Measurements from ENCODE around the gene MECP2. TPM values are rescaled to one million over a fixed set of nuclear protein-coding genes. Genes with fewer than 3 reads are reported as not detected.

Gene MECP2
- total RNA-seq, 1 donor from 2014 or later, result 60.0 TPM

DNA sequence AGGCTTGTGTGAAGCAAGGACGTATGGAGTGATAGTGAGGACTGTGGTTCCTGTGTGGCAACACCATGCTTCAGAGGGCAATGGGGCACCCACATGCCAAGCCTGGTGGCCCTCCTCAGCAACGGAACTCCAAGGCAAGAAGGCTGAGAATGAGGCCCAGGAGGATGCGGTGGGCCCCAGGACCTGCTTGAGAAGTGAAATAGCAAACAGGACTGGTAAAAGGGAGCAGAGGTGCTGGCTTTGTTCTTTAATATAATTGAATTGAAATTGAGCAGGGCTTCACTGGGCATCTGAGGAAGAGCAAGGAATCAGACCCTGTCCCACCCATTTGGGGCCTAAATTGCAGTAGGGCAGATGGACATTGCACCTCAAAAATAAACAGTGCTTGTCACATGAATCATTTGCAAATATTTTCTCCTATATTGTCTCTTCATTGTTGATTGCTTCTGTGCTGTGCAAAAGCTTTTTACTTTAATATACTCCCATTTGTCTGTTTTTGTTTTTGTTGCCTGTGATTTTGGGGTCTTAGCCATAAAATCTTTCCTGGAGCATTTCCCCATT, 122.7 kb downstream of the MECP2 start:
- peaks cover 1% of the 10 kb centered on the region for H3K4me1 Mint-ChIP-seq (ENCODE audit: low read depth, unreplicated experiment)
- peak overlapping the region; percentile 55 for H3K27ac Mint-ChIP-seq (ENCODE audit: unreplicated experiment)
- TF ChIP-seq, protein P1, sequence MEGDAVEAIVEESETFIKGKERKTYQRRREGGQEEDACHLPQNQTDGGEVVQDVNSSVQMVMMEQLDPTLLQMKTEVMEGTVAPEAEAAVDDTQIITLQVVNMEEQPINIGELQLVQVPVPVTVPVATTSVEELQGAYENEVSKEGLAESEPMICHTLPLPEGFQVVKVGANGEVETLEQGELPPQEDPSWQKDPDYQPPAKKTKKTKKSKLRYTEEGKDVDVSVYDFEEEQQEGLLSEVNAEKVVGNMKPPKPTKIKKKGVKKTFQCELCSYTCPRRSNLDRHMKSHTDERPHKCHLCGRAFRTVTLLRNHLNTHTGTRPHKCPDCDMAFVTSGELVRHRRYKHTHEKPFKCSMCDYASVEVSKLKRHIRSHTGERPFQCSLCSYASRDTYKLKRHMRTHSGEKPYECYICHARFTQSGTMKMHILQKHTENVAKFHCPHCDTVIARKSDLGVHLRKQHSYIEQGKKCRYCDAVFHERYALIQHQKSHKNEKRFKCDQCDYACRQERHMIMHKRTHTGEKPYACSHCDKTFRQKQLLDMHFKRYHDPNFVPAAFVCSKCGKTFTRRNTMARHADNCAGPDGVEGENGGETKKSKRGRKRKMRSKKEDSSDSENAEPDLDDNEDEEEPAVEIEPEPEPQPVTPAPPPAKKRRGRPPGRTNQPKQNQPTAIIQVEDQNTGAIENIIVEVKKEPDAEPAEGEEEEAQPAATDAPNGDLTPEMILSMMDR (IDR thresholded peaks at IDR 0.05; ENCODE audit: partially characterized antibody, unreplicated experiment), result no peak
- H3K4me3 Mint-ChIP-seq (ENCODE audit: unreplicated experiment), result no peak overlapping the region
- H3K36me3 Mint-ChIP-seq (ENCODE audit: unreplicated experiment), result no peaks in the 10 kb centered on the region
- peaks cover 7% of the 10 kb centered on the region for H3K9me3 Mint-ChIP-seq (ENCODE audit: unreplicated experiment)
- H3K27me3 Mint-ChIP-seq (ENCODE audit: unreplicated experiment), result peaks cover 7% of the 10 kb centered on the region
- no peak for DNase-seq

DNA sequence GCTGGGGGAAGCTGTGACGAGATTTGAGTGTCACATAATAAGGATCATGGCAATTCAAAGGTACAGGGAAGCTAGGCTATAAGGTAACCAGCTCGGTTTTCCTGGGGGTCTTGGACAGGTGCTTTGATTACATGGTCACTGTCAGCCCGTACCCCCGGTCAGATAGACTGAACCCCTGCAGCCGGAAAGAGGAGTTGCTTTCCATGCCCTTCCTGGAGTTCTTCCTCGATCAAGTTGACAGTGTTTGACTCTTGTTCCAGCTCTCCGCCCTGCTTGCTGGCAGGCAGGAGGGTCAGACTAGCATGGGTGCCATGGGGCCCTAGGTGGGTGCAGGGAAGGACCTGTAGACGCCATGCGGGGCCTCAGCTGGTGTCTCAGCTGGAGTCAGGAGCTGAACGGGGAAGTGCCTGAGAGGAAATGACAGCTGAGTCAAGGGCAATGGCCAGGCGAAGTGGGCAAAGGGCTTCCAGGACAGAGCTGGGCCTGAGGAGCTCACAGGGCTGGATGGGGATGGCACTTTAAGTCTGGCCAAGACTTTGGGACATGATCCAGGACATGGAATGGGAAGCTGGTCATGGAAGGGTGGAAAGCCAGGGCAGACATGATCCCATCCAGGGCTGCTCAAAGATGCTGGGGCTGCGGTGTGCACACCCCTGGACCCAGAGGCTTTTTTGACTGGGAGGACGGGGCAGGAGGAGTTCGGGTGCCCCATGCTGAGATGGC, 123.4 kb downstream of the MECP2 start:
- peak overlapping the region; percentile 99 for H3K27ac Mint-ChIP-seq (ENCODE audit: unreplicated experiment)
- peak overlapping the region; percentile 52 for H3K4me3 Mint-ChIP-seq (ENCODE audit: unreplicated experiment)
- peaks cover 1% of the 10 kb centered on the region for H3K4me1 Mint-ChIP-seq (ENCODE audit: low read depth, unreplicated experiment)
- no peak for DNase-seq
- peaks cover 7% of the 10 kb centered on the region for H3K27me3 Mint-ChIP-seq (ENCODE audit: unreplicated experiment)
- H3K9me3 Mint-ChIP-seq (ENCODE audit: unreplicated experiment), result peaks cover 7% of the 10 kb centered on the region
- no peaks in the 10 kb centered on the region for H3K36me3 Mint-ChIP-seq (ENCODE audit: unreplicated experiment)
- TF ChIP-seq, protein P1 (IDR thresholded peaks at IDR 0.05; ENCODE audit: partially characterized antibody, unreplicated experiment), result no peak

DNA sequence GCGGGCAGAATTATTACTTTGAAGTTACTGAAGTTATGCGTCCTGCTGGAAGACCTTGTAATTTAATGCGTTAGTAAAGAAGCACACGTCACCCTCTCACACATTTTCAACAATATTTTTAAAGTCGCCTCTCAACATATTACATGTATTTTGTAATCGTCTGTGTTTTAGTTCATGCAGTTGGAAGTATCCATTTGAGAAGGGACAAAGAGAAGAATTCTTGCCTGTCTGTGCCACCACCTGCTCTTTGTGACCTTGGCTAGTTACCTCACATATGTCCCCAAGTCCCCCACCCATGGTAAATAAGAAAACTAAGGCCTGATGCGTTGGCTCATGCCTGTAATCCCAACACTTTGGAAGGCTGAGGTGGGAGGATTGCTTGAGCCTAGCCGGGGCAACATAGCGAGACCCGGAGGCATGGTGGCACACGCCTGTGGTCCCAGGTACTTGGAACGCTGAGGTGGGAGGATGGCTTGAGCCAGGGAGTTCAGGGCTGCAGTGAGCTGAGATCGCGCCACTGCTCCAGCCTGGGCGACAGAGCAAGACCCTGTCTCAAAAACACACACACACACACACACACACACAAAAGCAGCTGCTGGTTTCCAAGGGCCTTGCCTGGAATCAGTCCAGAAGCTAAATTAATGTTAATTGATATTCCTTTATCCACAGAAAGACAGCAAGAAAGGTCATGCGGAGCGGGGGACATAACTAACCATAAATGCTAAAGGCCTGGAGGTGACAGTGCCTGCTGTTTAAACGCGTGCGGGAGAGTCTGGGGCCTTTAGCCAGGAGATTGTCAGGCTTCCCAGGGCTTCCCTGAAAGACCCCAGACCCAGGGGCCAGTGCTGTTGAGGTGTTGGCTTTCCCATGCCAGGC, 124.2 kb downstream of the MECP2 start:
- Mint-ChIP-seq H3K36me3 (ENCODE audit: unreplicated experiment) (no peaks in the 10 kb centered on the region), H3K27me3 (ENCODE audit: unreplicated experiment) (peaks cover 7% of the 10 kb centered on the region), H3K27ac (ENCODE audit: unreplicated experiment) (peak overlapping the region; percentile 99), H3K9me3 (ENCODE audit: unreplicated experiment) (peaks cover 7% of the 10 kb centered on the region), H3K4me3 (ENCODE audit: unreplicated experiment) (peak overlapping the region; percentile 88), H3K4me1 (ENCODE audit: low read depth, unreplicated experiment) (peaks cover 1% of the 10 kb centered on the region)
- TF ChIP-seq, protein P1 (IDR thresholded peaks at IDR 0.05; ENCODE audit: partially characterized antibody, unreplicated experiment), result no peak
- DNase-seq, result no peak

DNA sequence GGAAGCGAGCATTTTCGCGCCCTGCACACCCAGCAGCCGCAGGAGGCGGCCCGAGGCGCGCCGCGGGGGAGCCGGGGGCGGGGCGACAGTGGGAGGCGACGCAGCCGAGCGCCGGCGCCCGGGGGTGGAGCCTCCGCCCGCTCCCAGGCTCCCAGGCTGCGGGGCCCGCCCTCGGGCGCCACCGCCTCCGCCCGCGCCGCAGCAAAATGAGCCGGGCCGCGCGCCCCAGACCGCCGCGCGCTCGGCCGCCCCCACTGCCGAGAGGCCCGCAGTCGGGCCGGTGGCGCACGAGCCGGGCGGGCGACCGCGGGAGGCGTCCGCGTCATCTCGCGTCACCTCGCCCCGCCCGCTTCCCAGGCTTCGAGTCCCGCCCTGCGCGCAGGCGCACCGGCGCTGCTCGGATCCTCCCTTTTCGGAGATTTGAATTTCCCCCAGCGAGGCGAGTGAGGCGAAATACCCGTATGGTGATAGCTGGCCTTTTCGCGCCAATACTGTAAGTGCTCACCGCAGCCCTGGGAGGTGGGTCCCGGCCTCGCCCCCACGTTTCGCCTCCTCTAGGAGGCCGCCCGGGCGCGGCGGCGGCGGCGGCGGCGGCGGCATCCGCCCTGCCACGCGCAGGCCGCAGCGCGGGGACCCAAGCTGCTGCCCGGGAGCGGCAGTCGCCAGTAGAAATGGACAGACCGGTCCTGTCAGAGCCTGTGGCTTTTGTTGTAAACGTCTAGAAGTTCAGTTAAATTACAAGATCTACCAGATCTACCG, 125.0 kb downstream of the MECP2 start, which contains the start of gene TMEM187:
Gene TMEM187, plus strand, starts transcription at position 387 of the 759 bp plus-strand sequence. CDS start 9,309 bp downstream, outside the sequence.
- Mint-ChIP-seq H3K4me3 (ENCODE audit: unreplicated experiment) (peak within 1 kb of the TSS; percentile 100), H3K27me3 (ENCODE audit: unreplicated experiment) (peaks cover 7% of the 10 kb centered on the region), H3K9me3 (ENCODE audit: unreplicated experiment) (peaks cover 7% of the 10 kb centered on the region), H3K27ac (ENCODE audit: unreplicated experiment) (peak within 1 kb of the TSS; percentile 100), H3K4me1 (ENCODE audit: low read depth, unreplicated experiment) (peaks cover 7% of the 10 kb centered on the region), H3K36me3 (ENCODE audit: unreplicated experiment) (no peaks in the 10 kb centered on the region)
- TF ChIP-seq, protein P1 (IDR thresholded peaks at IDR 0.05; ENCODE audit: partially characterized antibody, unreplicated experiment), result no peak
- peak; percentile 87 for DNase-seq

Small RNA genes lying within 50 kb of the gene (microRNA-seq; reads per million reads assigned to microRNA genes)
- gene MIR3202-1 (ENCODE audit: unreplicated experiment) (not detected), gene MIR3202-2 (ENCODE audit: unreplicated experiment) (not detected), gene MIR718 (ENCODE audit: unreplicated experiment) (0.96 reads per million)

Other genes starting within 250 kb of the MECP2 start
- gene L1CAM, start 211.5 kb downstream of the MECP2 start, total RNA-seq (ENCODE audit: unreplicated experiment), result 925 TPM
- not detected for gene AVPR2, start 193.0 kb downstream of the MECP2 start, total RNA-seq (ENCODE audit: unreplicated experiment)
- 33.5 TPM for gene ARHGAP4, start 171.5 kb downstream of the MECP2 start, total RNA-seq (ENCODE audit: unreplicated experiment)
- gene NAA10, start 162.7 kb downstream of the MECP2 start, total RNA-seq (ENCODE audit: unreplicated experiment), result 129 TPM
- gene RENBP, start 153.1 kb downstream of the MECP2 start, total RNA-seq (ENCODE audit: unreplicated experiment), result 16.1 TPM
- 84.0 TPM for gene HCFC1, start 125.9 kb downstream of the MECP2 start, total RNA-seq (ENCODE audit: unreplicated experiment)
- 6.7 TPM for gene TMEM187, start 125.0 kb downstream of the MECP2 start, total RNA-seq (ENCODE audit: unreplicated experiment)
- 60.3 TPM for gene IRAK1, start 77.8 kb downstream of the MECP2 start, total RNA-seq (ENCODE audit: unreplicated experiment)
- 2.6 TPM for gene OPN1LW, start 46.5 kb upstream of the MECP2 start, total RNA-seq (ENCODE audit: unreplicated experiment)
- 1.2 TPM for gene OPN1MW, start 84.9 kb upstream of the MECP2 start, total RNA-seq (ENCODE audit: unreplicated experiment)
- gene OPN1MW2, start 122.0 kb upstream of the MECP2 start, total RNA-seq (ENCODE audit: unreplicated experiment), result not detected
- not detected for gene OPN1MW3, start 159.9 kb upstream of the MECP2 start, total RNA-seq (ENCODE audit: unreplicated experiment)
- gene TEX28, start 197.4 kb upstream of the MECP2 start, total RNA-seq (ENCODE audit: unreplicated experiment), result not detected
- not detected for gene TKTL1, start 198.1 kb upstream of the MECP2 start, total RNA-seq (ENCODE audit: unreplicated experiment)

Data from glutamatergic neuron (in vitro differentiated cells).